ENCODE results near the gene AK6. TPM values are rescaled to one million over a fixed set of nuclear protein-coding genes. Genes with fewer than 3 reads are reported as not detected.
A peak's percentile ranks its signal among the peaks of the same experiment; 100 is the strongest.
"Not testable (repeated sequence)": the region's sequence is repeated elsewhere in the genome, so short reads cannot be mapped to it uniquely, and the experiment has no call there.

The AK6 gene
- total RNA-seq, 1 donor from 2014 or later: 15.6 TPM

GRCh38 chr5:69335341-69335935 is 33.9 kb downstream of the AK6 start:
- ATAC-seq: no peak

GRCh38 chr5:69334793-69335268 is 34.5 kb downstream of the AK6 start:
- ATAC-seq: peak; percentile 78

GRCh38 chr5:69333668-69334315 is 35.5 kb downstream of the AK6 start:
- not testable (repeated sequence) for ATAC-seq

GRCh38 chr5:69331528-69332445 is 37.5 kb downstream of the AK6 start:
- ATAC-seq: peak; percentile 19

GRCh38 chr5:69329905-69330489 is 39.3 kb downstream of the AK6 start:
- ATAC-seq: no peak

- ATAC-seq: no peak
Observed at GRCh38 chr5:69326365-69326764, 43.0 kb downstream of the AK6 start.

GRCh38 chr5:69317391-69317790 is 51.9 kb downstream of the AK6 start:
- ATAC-seq: no peak

GRCh38 chr5:69315972-69316371 is 53.3 kb downstream of the AK6 start:
- no peak for ATAC-seq

- no peak for ATAC-seq
Observed at GRCh38 chr5:69313428-69313827, 55.9 kb downstream of the AK6 start.

GRCh38 chr5:69312459-69313160 is 56.7 kb downstream of the AK6 start:
- no peak for ATAC-seq

GRCh38 chr5:69309380-69309779 is 59.9 kb downstream of the AK6 start:
- no peak for ATAC-seq

GRCh38 chr5:69308046-69308553 is 61.2 kb downstream of the AK6 start:
- no peak for ATAC-seq

GRCh38 chr5:69305512-69305911 is 63.8 kb downstream of the AK6 start:
- no peak for ATAC-seq

Other genes starting within 250 kb of the AK6 start
- gene CCNB1, start 202.4 kb downstream of the AK6 start, total RNA-seq: 80.3 TPM
- gene CENPH, start 179.9 kb downstream of the AK6 start, total RNA-seq: 9.8 TPM
- gene CDK7, start 134.6 kb downstream of the AK6 start, total RNA-seq: 31.7 TPM
- 5.2 TPM for gene CCDC125, start 36.7 kb downstream of the AK6 start, total RNA-seq
- 49.7 TPM for gene TAF9, start within 50 bp of the AK6 start, total RNA-seq
- gene RAD17, start 298 bp upstream of the AK6 start, total RNA-seq: 14.0 TPM
- gene MARVELD2, start 45.6 kb upstream of the AK6 start, total RNA-seq: 25.7 TPM
- gene OCLN, start 123.3 kb upstream of the AK6 start, total RNA-seq: 58.1 TPM
- gene GTF2H2C, start 190.7 kb upstream of the AK6 start, total RNA-seq: 12.9 TPM

Data from esophagus mucosa (tissue), 1 donor.